Right ventricle myocardium superior (tissue), 1 donor: ENCODE measurements around the gene HP1BP3. TPM values are rescaled to one million over a fixed set of nuclear protein-coding genes. Genes with fewer than 3 reads are reported as not detected.
A peak's percentile ranks its signal among the peaks of the same experiment; 100 is the strongest.
"Not testable (repeated sequence)": the region's sequence is repeated elsewhere in the genome, so short reads cannot be mapped to it uniquely, and the experiment has no call there.

Experiments
- ATAC-seq: fragments of 200-7000 bp; cut with Tn5 transposase; one replicate; pipeline ENCODE4 v1.9.1; 2020; ENCODE audit warnings: mild to moderate bottlenecking; ENCODE audit not compliant: poor library complexity
- DNase-seq: peaks from one replicate; pipeline ENCODE4 v3.0.0-alpha.2; 2020
- intact Hi-C: fragments of 100-400 bp; cut with DNase I; formaldehyde crosslinking; loops from one replicate; pipeline ENCODE4 v1.11.2; 2022
- long read RNA-seq: library from polyadenylated mRNA; unstranded; transcript quantifications from one replicate; pipeline ENCODE4 v2.0.0, GENCODE V29; 2021
- total RNA-seq: library from RNA; stranded (reverse); fragmentation: NEBNext Ultra II Directional; extraction: Animal tissue kit (Norgen Biotek cat#: 25700); gene quantifications from one replicate; pipeline ENCODE4 v1.2.1, GENCODE V29; 2021
- donor health status: DM: no; HTN: yes; CAD: no; lungs with severe emphysema.

The HP1BP3 gene
- total RNA-seq: 118 TPM
- long read RNA-seq, partial matches to known transcripts: 9 of 161 reads
- long read RNA-seq, other reads (novel, unspliced or antisense): 148 of 161 reads

- intact Hi-C loops: no loop called here
- DNase-seq (peak; percentile 89), ATAC-seq (peak; percentile 83)
These were observed at the start of gene HP1BP3 for GRCh38 chr1:20787029-20787839. Gene HP1BP3 (minus strand): TSS chr1:20787307. CDS start chr1:20780440, 6,867 bp downstream.

GRCh38 chr1:20836230-20836629 lies 49.1 kb upstream of the HP1BP3 start:
- intact Hi-C loops: no loop called here
- ATAC-seq: no peak
- no peak for DNase-seq

- intact Hi-C loops: no loop called here
- no peak for ATAC-seq
These were observed 47.7 kb upstream of the HP1BP3 start for GRCh38 chr1:20834780-20835179.

GRCh38 chr1:20834192-20834591 lies 47.1 kb upstream of the HP1BP3 start:
- DNase-seq (no peak), ATAC-seq (no peak)
- intact Hi-C loops: no loop called here

More at GRCh38 chr1:20834780-20835179, 47.7 kb upstream of the HP1BP3 start:
- DNase-seq: no peak

GRCh38 chr1:20830378-20830777 lies 43.3 kb upstream of the HP1BP3 start:
- no peak for DNase-seq
- intact Hi-C loops: no loop called here
- ATAC-seq: no peak

GRCh38 chr1:20829946-20830345 lies 42.8 kb upstream of the HP1BP3 start:
- ATAC-seq (no peak), DNase-seq (no peak)
- intact Hi-C loops: no loop called here

GRCh38 chr1:20829531-20829930 lies 42.4 kb upstream of the HP1BP3 start:
- ATAC-seq: no peak
- intact Hi-C loops: no loop called here
- DNase-seq: no peak

- ATAC-seq (no peak), DNase-seq (no peak)
- intact Hi-C loops: no loop called here
These were observed 36.7 kb upstream of the HP1BP3 start for GRCh38 chr1:20823845-20824244.

- intact Hi-C loops: no loop called here
- ATAC-seq (no peak), DNase-seq (no peak)
These were observed 34.4 kb upstream of the HP1BP3 start for GRCh38 chr1:20821466-20821865.

GRCh38 chr1:20819818-20820217 lies 32.7 kb upstream of the HP1BP3 start:
- intact Hi-C loops: no loop called here
- ATAC-seq: no peak

GRCh38 chr1:20814534-20814871 lies 27.4 kb upstream of the HP1BP3 start:
- no peak for DNase-seq
- intact Hi-C loops: no loop called here
- ATAC-seq: no peak

More at GRCh38 chr1:20819818-20820217, 32.7 kb upstream of the HP1BP3 start:
- DNase-seq: no peak

- intact Hi-C loops: no loop called here
- DNase-seq (no peak), ATAC-seq (no peak)
These were observed 24.8 kb upstream of the HP1BP3 start for GRCh38 chr1:20811916-20812315.

- intact Hi-C loops: no loop called here
- no peak for DNase-seq
- no peak for ATAC-seq
These were observed 6.1 kb upstream of the HP1BP3 start for GRCh38 chr1:20793236-20793635.

GRCh38 chr1:20792196-20792595 lies 5.1 kb upstream of the HP1BP3 start:
- DNase-seq (no peak), ATAC-seq (no peak)
- intact Hi-C loops: no loop called here

- no peak for ATAC-seq
- intact Hi-C loops: no loop called here
- DNase-seq: no peak
These were observed 3.7 kb upstream of the HP1BP3 start for GRCh38 chr1:20790785-20791184.

GRCh38 chr1:20789598-20789997 lies 2.5 kb upstream of the HP1BP3 start:
- DNase-seq, ATAC-seq, intact Hi-C loops: not testable (repeated sequence)

- DNase-seq: no peak
- intact Hi-C loops: no loop called here
- no peak for ATAC-seq
These were observed 1.0 kb upstream of the HP1BP3 start for GRCh38 chr1:20787840-20788795.

GRCh38 chr1:20786253-20787028 lies 666 bp downstream of the HP1BP3 start:
- intact Hi-C loops: no loop called here
- ATAC-seq (peak; percentile 97), DNase-seq (peak; percentile 96)

- intact Hi-C loops: no loop called here
- DNase-seq (no peak), ATAC-seq (peak; percentile 2)
These were observed 1.2 kb downstream of the HP1BP3 start for GRCh38 chr1:20785907-20786252.
